Measurements from ENCODE around the gene ANKRD27.

Gene ANKRD27

DNA sequence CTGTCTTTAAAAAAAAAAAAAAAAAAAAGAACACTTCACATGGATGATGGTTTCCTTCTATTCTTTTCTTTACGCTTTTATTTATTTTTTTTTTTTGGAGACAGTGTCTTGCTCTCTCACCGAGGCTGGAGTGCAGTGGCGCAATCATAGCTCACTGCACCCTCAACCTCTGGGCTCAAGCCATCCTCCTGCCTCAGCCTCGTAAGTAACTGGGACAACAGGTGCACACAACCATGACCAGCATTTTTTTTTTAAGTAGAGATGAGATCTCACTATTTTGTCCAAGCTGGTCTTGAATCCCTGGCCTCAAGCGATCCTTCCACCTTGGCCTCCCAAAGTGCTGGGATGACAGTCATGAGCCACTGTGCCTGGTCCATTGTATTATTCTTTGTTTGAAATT, 24.3 kb downstream of the ANKRD27 start:
- no peak for DNase-seq

DNA sequence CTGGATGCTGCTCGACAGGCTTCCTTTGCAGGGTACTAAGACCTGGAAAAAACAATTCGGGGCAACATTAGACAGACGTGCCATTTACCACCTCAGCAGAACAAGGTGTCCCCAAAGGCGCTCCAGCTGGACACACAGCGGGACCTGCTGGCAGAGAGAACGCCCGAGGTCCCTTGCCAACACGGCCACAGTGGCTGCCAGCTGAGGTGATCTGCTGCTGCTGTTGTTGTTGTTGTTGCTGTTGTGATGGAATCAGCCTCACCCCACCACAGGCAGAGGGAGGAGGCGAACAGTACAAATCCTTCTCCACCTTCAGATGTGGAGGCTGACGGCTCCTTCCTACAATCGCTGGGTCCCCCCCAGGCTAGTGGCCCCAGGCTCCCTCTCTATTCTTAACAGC, 25.2 kb downstream of the ANKRD27 start:
- DNase-seq: no peak

DNA sequence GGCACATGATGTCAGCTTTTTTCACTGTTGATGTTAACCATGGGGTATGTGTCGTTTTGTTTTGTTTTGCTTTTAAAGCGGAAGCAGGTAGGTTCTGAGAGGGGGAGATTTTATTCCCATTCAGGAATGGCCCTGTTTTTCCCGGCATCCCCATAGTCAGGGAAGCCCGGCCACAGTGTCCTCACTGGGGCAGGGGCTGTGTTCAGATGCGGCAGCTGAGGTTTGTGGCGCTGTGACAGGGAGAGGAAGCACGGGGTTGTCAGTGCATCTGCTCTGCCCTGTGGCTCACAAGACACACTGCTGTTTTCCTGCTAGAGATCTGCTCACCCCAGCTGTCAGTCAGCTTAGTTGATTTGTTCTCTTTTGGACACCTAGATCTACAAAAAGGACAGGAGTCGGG, 27.6 kb downstream of the ANKRD27 start:
- DNase-seq: no peak

DNA sequence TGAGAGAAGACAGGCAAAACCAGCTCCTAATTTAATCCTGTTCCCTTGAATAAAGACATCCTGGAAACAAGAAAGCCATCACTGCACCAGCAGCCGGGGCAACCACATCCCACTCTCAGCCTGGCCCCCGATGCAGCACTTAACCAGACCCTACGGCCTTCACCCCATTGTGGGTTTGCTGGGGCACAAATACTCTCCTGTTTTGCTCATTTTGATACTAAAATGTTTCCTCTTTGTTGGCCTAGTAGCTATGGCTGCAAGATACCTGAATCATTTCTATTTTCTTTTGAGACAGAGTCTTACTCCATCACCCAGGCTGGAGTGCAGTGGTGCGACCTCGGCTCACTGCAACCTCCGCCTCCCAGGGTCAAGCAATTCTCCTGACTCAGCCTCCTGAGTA, 28.4 kb downstream of the ANKRD27 start:
- DNase-seq: no peak

DNA sequence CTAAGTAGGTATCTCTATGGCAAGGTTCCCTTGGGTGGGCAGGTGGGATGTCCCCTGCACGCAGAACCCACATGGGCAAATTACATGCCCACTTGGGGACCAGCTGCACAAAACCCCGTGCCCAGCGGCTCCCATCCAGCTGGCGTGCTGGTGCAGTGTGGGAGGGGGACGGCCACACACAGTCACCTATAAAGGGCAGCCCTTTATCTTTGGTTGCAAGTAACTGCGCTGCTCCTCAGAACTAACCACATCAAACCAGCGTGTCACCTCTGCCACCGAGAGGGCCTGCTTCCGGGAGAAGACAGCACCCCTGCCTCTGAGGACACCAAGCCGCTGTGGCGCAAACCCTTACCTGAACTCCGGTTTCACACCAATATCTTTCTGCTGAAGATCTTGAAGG, 32.2 kb downstream of the ANKRD27 start:
- DNase-seq: peak; percentile 66

DNA sequence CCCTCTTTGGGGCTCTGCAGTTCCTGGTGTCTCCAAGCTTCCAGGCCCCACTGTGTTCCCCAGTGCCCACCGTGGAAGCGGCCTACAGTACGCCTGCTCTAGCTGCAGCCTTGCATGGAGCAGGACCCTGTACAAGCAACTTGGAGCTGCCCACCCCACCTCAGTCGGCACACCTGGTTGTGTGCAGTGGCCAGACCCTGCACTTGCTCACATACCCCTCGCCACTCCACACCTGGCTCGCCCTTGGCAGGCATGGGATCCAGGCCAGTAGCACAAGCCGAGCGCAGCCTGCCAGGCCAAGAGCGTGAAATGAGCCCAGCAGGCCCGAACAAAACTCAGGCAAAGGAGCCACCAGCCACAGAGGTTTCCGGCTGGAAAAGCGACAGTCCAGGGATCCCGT, 36.4 kb downstream of the ANKRD27 start:
- no peak for DNase-seq

DNA sequence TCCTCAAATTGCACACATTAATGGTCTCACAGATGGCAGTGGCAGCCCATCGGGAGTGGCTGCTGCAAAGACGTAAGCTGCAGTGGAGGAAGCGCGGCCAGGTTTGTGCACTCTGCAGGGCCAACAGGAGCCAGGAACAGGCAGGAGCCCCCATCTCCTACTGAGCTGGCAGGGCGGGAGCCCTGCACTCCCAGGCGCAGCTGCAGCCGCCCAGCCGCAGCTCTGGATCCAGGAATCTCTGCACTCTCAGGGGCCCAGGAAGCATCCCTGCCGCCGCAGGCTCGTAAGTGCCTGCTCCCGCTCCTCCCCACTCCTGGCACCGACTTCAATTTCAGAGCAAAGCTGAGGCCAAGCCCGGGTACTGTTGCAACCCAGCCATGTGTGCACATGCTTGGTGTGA, 37.5 kb downstream of the ANKRD27 start:
- no peak for DNase-seq

DNA sequence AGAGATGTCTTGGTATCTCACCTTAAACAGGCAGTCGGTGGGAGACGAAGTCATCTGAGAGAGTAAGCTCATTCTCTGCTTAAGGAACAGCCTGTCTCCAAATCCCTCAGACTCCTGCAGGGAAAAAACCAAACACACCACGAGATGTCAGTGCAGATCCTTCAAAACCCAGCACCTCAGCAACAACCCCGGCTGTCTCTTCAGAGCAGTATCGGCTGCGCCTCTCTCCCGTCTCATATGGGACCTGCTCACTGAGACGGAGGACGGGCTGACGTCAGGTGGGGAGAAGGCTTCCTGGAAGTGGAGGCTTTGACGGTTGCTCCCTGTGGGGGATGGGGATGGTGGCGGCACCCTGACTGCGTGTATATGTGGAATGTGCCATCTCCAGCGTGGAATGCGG, 43.6 kb downstream of the ANKRD27 start:
- DNase-seq: no peak

DNA sequence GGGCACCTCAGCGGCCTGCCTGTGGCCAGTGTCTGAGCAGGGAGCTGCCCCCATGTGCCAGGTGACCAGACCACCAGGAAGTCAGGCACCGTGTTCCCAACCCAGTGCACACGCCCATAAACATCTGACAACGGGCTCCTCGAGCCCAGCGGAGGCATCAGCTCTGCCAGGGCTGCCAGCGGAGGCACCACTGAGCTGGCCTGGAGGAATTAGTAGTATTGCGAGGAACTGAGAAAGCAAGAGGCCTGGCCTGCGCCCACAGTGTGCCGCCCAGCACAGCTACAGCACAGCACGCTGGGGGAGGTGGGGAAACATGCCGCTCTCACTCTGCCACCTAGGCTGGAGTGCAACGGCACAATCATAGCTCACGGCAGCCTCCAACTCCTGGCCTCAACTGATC, 44.6 kb downstream of the ANKRD27 start:
- no peak for DNase-seq

DNA sequence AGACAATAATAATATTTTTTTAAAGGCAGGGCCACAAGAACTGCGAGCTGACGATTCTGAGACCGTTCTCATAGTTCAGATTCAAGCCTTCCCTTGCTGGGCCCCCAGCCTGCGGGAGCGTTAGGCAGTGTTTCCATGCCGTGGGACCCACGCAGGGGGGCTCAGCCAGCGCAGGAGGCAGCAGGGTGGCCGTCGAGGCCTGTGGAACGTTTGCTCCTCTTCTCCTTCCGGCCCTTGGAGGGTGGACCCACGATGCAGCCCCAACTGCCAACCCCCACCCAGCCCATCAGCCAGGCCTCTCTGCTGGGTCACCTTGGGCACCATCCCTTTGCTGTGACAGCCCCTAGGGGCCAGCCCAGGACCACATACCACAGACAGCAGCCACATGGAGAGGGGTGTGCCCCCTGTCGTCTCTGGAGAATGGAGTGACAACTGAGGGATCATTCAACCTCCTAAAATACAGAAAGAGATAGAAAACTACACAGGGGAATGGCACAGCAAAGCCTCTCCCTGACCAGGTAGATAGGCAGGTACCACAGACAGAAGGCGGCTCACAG, 47.2 kb downstream of the ANKRD27 start:
- DNase-seq: no peak

DNA sequence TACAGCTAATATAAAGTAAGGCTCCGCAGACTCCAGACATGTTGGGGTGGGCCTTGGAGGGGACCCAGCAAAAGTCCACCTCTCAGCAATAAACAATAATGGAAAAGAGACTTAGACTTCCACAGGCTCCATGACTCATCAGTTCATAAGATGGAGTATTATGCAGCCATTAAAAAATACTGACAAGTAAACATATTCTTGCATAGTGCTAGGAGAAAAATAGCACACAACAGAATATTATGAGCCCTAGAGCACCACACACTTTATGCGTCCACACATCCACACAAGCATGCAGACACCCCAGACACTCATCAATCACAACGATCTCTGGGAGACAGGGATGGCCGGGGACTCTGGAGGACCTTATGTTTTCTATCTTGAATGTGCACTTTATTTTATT, 48.0 kb downstream of the ANKRD27 start:
- DNase-seq: no peak

DNA sequence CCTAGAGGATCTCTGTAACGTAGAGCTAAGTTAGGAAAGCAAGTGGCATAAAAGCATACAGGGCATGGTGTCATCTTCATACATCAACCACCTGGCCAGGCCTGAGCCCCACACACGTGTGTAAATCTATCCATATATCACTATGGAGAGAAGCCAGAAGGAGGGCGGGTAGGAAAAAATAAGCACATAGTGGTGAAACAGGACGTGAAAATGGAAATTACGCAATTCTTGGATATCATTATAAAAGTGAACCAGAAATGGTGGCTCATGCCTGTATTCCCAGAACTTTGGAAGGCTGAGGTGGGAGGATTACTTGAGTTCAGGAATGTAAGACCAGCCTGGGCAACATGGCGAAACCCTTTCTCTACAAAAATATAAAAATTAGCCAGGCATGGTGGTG, 50.6 kb downstream of the ANKRD27 start:
- no peak for DNase-seq

DNA sequence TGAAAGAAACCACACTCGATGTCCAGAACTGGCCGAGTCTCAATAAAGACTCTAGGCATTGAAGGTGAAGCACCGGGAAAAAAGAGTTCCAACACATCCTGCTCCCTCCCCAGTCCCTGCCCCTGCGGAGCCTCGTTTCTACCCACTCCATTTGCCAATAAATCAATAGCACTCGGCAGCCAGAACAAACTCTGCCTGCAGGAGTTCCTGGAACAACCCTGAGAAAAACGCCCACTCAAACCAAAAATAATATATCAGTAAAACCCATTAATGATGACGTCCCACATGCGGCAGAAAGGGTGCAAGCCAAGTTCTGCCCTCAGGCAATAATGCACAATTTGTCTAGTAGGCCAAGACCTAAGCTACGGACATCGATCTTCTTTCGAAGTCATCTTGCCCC, 53.0 kb downstream of the ANKRD27 start:
- no peak for DNase-seq

DNA sequence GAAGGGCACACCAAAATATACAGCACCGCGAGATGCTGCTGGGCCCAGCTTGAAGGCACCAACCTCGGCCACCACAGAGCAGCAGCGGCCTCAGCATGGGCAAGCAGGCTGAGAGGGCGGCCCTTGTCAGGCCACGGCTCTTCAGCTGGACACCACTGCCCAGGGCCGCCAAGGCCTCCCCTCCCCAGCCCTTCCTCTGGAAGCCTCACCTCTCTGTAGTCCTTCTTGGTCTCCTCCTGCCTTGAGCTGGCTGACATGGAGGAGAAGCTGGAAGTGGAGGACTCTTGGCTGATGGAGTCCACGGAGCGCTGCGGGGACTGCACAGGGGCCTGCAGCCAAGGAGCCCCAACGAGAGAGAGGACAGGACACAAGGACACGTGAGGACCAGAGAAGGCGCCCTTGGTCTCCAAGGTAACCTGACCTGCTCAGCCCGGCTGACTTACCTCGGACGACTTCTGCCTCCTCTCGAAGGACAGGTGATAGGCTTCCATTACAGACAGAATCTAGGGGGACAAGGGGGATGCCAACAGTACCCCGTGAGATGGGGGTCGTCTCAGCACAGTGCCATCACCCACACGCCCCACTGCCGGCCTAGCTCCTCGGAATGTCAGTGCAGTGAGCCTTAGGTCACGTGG, 55.8 kb downstream of the ANKRD27 start:
- DNase-seq: no peak

DNA sequence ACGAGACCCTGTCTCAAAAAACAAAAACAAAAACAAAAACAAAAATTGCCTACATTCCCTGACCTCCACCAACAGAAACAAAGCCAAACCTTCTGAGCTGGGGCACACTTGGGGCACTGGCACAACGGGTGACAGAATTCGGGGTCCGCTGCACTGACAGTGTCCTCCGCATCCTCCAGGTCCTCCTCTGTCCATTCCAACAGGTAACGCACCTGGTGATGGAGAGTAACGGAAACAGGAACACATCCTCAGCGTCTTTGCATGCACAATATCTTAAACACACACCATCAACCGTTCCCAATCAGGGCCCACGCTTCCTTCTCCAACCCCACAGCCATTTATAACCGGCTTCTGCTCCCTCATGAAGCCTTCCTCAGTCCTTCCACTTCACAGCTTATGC, 59.4 kb downstream of the ANKRD27 start:
- DNase-seq: no peak

DNA sequence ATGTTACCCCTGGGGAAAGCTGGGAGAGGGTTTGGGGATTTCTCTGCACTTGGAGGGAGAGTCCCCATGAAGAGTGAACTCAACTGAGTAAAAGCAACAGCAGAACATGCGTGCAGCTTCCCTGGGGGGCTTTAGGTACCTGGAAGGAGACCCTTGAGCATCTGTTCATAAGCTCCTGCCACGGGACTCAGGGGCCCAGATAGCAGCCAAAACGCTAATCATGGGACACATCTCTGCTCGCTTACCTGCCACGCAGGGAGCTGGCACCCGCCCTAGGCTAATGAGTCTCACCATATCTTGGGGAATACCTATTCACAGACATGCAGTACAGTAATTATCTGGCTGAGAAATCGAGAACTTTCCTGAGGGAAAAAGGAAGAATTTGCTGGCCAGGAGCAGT, 60.1 kb downstream of the ANKRD27 start:
- no peak for DNase-seq

DNA sequence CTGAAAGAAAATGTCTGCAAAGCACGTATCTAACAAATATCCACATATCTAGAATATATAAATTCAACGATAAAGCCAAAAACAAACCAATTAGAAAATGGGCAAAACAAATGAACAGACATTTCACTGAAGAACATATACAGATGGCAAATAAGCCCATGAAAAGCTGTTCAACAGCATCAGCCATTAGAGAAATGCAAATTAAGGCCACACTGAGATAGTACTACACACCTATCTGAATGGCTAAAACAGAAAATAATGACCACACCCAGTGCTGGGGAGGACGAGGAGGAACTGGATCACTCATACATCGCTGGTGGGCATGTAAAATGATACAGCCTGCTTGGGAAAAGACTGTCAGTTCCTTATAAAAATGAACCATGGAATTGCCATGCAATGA, 62.0 kb downstream of the ANKRD27 start:
- no peak for DNase-seq

DNA sequence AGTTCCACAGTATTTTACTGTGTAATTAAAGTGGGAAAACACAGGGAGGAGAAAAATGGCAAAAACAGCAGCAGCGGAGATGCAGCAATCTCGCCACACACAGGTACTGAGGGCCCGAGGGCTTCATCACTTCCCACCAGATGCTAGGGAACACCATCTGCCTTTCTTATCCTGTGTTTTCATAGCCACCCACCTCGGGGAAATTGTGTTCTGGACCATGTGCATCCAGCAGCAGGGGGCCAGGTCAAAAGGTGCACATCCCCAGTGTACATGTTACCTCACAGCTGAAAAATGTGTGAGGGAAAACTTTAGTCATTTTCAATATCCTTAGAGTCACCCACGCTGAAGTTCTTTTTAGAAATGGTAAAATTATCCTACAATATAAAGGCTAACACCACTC, 63.8 kb downstream of the ANKRD27 start:
- no peak for DNase-seq

DNA sequence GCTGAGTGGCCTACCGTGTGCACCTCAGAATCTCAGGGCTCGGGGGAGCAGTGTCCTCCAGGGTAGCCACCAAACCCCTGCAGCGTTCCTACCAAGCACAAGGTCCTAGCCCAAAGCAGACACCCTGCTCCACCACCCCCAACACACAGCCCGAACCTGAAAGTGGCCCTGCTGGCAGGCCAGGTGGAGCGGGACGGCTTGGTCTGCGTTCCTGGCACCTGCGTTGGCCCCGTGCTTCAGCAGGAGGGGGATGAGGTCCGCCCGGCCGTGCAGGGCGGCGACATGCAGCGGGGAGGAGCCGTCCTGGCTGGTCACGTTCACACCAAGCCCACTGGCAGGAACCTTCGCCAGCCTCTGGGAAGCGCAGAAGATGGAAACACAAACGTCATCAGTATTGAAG, 67.5 kb downstream of the ANKRD27 start:
- no peak for DNase-seq

DNA sequence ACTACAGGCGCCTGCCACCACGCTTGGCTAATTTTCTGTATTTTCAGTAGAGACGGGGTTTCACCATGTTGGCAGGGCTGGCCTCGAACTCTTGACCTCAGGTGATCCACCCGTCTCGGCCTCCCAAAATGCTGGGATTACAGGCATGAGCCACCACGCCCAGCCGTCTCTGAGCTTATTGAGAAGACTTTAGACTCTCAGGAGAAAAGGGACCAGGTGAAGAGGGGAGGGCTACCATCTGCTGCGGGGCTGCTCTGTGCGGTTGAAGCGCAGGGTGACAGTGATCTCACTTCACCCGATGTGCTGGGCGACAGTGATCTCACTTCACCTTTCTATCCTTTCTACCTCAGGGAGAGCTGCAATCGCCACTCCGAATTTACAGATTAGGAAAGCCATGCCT, 68.7 kb downstream of the ANKRD27 start:
- no peak for DNase-seq

DNA sequence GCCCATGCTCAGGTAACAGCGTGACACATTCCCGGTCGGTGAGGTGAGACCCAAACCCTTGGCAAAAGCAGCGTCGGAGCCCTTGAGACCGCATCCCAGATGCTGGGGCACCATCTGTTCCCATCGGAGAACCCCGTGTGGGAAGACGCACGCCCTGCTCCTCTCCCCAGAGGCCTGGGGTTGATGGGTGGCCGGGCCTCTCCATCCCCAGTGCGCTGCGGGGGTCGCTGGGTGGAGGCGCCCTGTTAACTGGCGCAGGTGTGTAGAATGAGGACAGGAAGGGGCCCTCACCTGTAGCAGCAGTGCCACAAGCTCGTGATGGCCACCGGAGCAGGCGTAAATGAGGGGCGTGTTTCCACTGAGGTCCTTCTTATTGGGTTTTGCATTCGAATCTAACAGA, 69.4 kb downstream of the ANKRD27 start:
- no peak for DNase-seq

DNA sequence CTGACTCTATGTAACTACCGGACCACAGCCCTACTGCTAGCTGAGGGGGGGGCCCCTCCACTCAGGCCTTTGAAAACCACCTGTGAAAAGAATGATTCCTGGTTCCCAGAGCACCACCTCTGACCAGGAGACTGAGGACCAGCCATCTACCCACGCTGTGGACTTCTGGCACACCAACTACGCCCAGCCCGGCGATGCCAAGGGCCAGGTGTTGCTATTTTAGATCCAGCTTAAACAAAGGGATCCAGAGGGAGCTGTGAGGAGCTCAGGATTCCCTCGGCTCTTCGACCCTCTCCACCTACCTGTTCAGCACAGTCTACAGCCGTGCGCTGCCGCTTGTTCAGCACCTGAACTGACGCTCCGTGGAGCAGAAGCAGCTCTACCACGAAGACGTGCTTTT, 71.0 kb downstream of the ANKRD27 start:
- no peak for DNase-seq

DNA sequence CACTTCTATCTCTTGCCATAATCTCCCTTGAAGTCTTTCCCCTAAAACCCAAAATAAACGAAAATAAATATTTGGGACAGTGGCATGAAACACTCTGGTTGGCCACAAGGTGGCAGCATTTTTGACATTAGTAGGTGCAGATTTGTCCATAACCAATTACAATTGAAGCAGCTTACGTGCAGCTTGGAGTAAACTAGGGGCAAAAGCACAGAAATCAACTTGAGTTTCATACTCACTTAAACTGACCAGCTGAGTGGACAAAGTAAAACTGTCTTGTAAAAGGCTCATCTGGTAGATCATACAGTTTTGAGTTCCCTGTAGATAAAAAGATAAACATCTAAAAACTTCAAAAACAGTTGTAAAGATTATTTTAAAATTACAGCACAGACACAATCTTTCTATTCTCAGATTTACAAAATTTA, 75.2 kb downstream of the ANKRD27 start:
- DNase-seq: peak; percentile 40

DNA sequence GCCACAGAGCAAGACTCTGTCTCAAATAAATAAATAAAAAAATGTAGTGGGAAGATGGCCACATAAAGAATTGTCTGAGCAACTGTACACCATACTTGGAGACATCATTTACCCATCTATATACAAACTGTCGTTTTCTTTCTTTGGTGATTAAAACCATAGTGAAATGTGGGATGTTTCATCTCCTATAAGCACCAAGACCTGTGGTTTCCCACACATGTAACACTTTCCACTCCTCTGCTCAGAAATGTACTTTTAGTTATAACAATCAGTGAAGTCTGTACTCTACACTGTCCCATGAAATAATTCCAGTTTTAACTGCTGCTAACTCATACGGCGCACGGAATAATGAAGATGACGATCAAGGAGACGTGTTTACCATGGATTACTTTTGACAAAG, 75.7 kb downstream of the ANKRD27 start:
- DNase-seq: no peak

DNA sequence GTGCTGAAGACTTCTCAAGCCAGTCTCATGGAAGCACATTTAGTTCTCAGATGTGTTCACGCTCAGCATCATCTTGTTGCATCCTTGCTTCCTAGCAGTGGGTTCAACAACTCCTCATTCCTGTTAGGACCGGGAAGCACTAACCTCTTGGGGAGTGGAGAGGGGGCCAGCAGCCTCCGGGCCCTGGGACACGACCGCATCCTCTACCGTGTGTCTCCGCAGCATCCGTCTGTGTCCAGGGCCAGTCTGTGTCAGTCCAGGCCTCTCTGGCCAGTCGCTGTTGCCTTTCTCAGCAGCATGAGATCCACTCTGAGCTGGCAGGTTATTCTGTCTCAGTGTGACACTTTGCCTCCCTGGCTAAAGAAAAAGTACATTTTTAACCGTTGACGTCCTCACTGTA, 77.0 kb downstream of the ANKRD27 start:
- DNase-seq: no peak

DNA sequence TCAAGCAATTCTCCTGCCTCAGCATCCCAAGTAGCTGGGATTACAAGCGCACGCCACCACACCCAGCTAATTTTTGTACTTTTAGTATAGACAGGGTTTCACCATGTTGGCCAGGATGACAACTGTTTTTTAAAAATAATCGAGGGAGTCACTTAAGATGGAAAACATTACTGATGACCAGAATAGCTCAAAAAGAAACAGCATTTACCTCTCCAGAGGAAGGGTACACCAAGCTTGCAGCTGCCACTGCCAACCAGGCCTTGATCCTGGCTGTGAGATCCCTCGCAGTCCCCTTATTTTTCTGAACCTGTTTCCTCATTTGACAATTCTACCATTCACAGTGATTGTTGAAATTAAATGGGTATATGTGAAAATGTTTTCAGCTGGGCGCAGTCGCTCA, 79.5 kb downstream of the ANKRD27 start:
- DNase-seq: no peak
